ENCODE data around the gene DLGAP3.
"Not testable (repeated sequence)": the region's sequence is repeated elsewhere in the genome, so short reads cannot be mapped to it uniquely, and the experiment has no call there.

Gene DLGAP3

GRCh38 chr1:34929497-34929852 lies at the start of gene DLGAP3:
Gene DLGAP3 (minus strand): TSS chr1:34929650. CDS start chr1:34905383, 24,267 bp downstream.
- FAIRE-seq = no peak
- no peak for DNase-seq (ENCODE audit: insufficient read length, low spot score)
- TF ChIP-seq POLR2A (IDR thresholded peaks at IDR 0.05; ENCODE audit: low read depth, low read length) = no peak

- TF ChIP-seq POLR2A (IDR thresholded peaks at IDR 0.05; ENCODE audit: low read depth, low read length) = no peak
- FAIRE-seq (no peak), DNase-seq (ENCODE audit: insufficient read length, low spot score) (no peak)
Observed at GRCh38 chr1:34978921-34979320, 49.5 kb upstream of the DLGAP3 start.

- no peak for DNase-seq (ENCODE audit: insufficient read length, low spot score)
- TF ChIP-seq POLR2A (IDR thresholded peaks at IDR 0.05; ENCODE audit: low read depth, low read length) = no peak
- no peak for FAIRE-seq
Observed at GRCh38 chr1:34977858-34978257, 48.4 kb upstream of the DLGAP3 start.

GRCh38 chr1:34977210-34977471 lies 47.7 kb upstream of the DLGAP3 start:
- no peak for FAIRE-seq
- no peak for TF ChIP-seq POLR2A (IDR thresholded peaks at IDR 0.05; ENCODE audit: low read depth, low read length)
- no peak for DNase-seq (ENCODE audit: insufficient read length, low spot score)

GRCh38 chr1:34976384-34977209 lies 47.1 kb upstream of the DLGAP3 start:
- TF ChIP-seq POLR2A (IDR thresholded peaks at IDR 0.05; ENCODE audit: low read depth, low read length) = no peak
- FAIRE-seq = no peak
- DNase-seq (ENCODE audit: insufficient read length, low spot score) = no peak

GRCh38 chr1:34975771-34976170 lies 46.3 kb upstream of the DLGAP3 start:
- no peak for DNase-seq (ENCODE audit: insufficient read length, low spot score)
- no peak for FAIRE-seq
- TF ChIP-seq POLR2A (IDR thresholded peaks at IDR 0.05; ENCODE audit: low read depth, low read length) = no peak

- TF ChIP-seq POLR2A (IDR thresholded peaks at IDR 0.05; ENCODE audit: low read depth, low read length) = no peak
- FAIRE-seq = no peak
Observed at GRCh38 chr1:34975338-34975737, 45.9 kb upstream of the DLGAP3 start.

GRCh38 chr1:34974626-34975025 lies 45.2 kb upstream of the DLGAP3 start:
- DNase-seq (ENCODE audit: insufficient read length, low spot score) (no peak), FAIRE-seq (no peak)
- no peak for TF ChIP-seq POLR2A (IDR thresholded peaks at IDR 0.05; ENCODE audit: low read depth, low read length)

More at GRCh38 chr1:34975338-34975737, 45.9 kb upstream of the DLGAP3 start:
- no peak for DNase-seq (ENCODE audit: insufficient read length, low spot score)

- TF ChIP-seq POLR2A (IDR thresholded peaks at IDR 0.05; ENCODE audit: low read depth, low read length) = no peak
- DNase-seq (ENCODE audit: insufficient read length, low spot score) (no peak), FAIRE-seq (no peak)
Observed at GRCh38 chr1:34973326-34973725, 43.9 kb upstream of the DLGAP3 start.

- FAIRE-seq (no peak), DNase-seq (ENCODE audit: insufficient read length, low spot score) (no peak)
- no peak for TF ChIP-seq POLR2A (IDR thresholded peaks at IDR 0.05; ENCODE audit: low read depth, low read length)
Observed at GRCh38 chr1:34970829-34971228, 41.4 kb upstream of the DLGAP3 start.

GRCh38 chr1:34970220-34970735 lies 40.8 kb upstream of the DLGAP3 start:
- DNase-seq (ENCODE audit: insufficient read length, low spot score) (no peak), FAIRE-seq (no peak)
- TF ChIP-seq POLR2A (IDR thresholded peaks at IDR 0.05; ENCODE audit: low read depth, low read length) = no peak

GRCh38 chr1:34968297-34968696 lies 38.8 kb upstream of the DLGAP3 start:
- FAIRE-seq; DNase-seq (ENCODE audit: insufficient read length, low spot score): not testable (repeated sequence)

GRCh38 chr1:34967672-34968071 lies 38.2 kb upstream of the DLGAP3 start:
- FAIRE-seq; DNase-seq (ENCODE audit: insufficient read length, low spot score): not testable (repeated sequence)

- no peak for DNase-seq (ENCODE audit: insufficient read length, low spot score)
- TF ChIP-seq POLR2A (IDR thresholded peaks at IDR 0.05; ENCODE audit: low read depth, low read length) = no peak
- FAIRE-seq = no peak
Observed at GRCh38 chr1:34965597-34965996, 36.1 kb upstream of the DLGAP3 start.

- TF ChIP-seq POLR2A (IDR thresholded peaks at IDR 0.05; ENCODE audit: low read depth, low read length) = no peak
- FAIRE-seq = no peak
- no peak for DNase-seq (ENCODE audit: insufficient read length, low spot score)
Observed at GRCh38 chr1:34950428-34950827, 21.0 kb upstream of the DLGAP3 start.

GRCh38 chr1:34948739-34949138 lies 19.3 kb upstream of the DLGAP3 start:
- FAIRE-seq = not testable (repeated sequence)

GRCh38 chr1:34947641-34948314 lies 18.3 kb upstream of the DLGAP3 start:
- FAIRE-seq; DNase-seq (ENCODE audit: insufficient read length, low spot score): not testable (repeated sequence)

More at GRCh38 chr1:34948739-34949138, 19.3 kb upstream of the DLGAP3 start:
- not testable (repeated sequence) for DNase-seq (ENCODE audit: insufficient read length, low spot score)

Measured in H54 (cell line).